ENCODE data around the gene STAT6. TPM values are rescaled to one million over a fixed set of nuclear protein-coding genes. Genes with fewer than 3 reads are reported as not detected.
A peak's percentile ranks its signal among the peaks of the same experiment; 100 is the strongest.

STAT6 gene
- total RNA-seq, 1 donor from 2014 or later = 188 TPM

DNA sequence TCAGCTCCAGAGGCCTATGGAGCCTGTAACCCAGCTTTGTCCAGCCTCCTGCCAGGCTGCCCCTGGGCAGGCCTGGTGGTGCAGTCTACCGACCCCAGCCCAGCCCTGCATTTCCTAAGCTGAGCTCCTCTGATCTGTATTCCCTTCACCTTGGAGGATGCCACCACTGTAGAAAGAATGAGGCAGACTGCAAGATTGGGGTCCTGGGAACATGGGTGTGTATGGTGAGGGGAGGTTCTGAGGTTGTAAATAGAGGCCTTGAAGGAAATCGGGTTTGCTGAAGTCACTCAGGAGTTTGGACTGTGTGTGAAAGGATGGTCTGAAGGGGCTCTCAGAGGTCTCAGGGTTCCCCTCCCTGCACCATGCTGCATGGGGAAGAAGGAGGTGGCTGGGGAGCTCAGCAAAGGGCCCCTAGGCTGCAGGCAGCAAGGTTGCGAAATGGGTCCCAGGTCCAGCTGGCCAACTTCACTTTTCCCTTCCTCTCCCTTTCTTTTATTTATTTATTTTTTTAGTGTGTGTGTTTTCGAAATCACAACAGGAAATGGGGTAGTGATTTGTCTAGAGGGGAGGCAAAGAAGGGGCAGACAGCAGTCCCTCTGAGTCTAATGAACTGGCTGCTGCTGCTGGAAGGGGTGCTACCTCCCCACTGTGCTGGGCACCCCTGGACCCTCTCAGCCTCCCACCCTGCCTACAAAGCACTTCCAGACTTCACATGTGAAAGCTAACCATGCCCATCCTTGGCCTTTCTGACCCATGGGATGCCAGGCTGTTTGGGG, 37.5 kb upstream of the STAT6 start:
- intact Hi-C loops (cut with DNase I) = loop anchor here (2.0 kb wide), 1 partner anchor 70 kb away; the partner anchor contains the start of gene NEMP1
- peaks cover 79 to 86% of the 10 kb centered on the region in 2 donors for H3K4me1 ChIP-seq

DNA sequence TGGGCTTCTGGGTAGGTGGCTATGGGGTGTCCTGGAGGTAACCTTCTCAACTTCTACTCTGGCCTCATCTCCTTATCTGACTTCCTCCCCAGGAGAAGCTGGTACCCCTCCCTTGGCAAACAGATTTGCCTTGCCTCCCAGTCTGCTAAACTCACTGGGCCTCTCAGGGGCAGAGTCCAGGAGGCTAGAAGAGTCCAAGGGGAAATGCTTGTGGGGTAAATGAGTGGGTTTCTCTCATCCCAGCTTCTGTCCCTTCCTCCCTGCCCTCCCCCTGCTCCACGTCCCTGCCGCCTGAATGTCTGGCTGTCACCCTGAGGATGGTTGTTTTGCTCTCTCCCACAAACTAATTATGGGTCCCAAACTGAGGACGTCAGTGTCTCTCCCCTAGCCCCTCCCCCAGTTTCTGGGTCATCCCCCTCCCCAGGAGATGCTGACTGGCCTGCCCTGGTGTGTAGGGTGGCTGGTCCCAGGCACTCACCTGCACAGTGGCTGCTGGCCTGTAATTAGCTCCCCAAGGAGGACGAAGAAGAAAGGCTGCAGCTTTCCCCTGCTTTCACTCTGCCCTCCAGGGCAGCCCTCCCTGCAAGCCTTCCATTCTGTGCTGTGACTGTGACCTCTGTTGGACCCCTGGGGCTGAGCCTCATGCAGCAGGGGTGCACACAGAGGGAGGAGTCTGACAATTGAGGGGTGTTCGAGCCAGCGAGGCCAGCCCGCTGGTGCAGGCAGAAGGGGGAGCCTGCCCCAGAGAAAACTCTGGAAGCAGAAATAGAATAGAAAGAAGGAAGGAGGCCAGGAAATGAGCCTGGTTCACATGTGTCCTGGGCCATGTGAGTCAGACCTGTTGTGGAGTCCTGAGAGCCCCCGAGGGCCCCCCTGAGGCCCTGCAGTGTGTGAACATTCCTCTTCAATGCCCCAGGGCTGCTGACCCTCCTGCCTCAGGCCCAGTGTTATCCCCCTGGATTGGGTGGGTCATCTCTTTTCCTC, 36.1 kb upstream of the STAT6 start, which contains the start of gene LRP1-AS:
Gene LRP1-AS, minus strand, starts transcription at position 659 of the 984 bp plus-strand sequence.
- DNase-seq (ENCODE audit: low spot score in 2 of 2) = no peak
- peak within 1 kb of the TSS; percentile 89 to 98 for H3K27ac ChIP-seq
- no peaks in the 10 kb centered on the region for H3K9me3 ChIP-seq
- peaks cover 70 to 73% of the 10 kb centered on the region in 2 donors for H3K4me1 ChIP-seq
- no peak for TF ChIP-seq CTCF (IDR thresholded peaks at IDR 0.05)
- H3K4me3 ChIP-seq = peak within 1 kb of the TSS in 1 of 2 donors; percentile 37
- intact Hi-C loops (cut with DNase I) = no loop called here
- H3K27me3 ChIP-seq = no peaks in the 10 kb centered on the region
- H3K36me3 ChIP-seq = peaks cover 40 to 48% of the 10 kb centered on the region in 2 donors

More for the DNA sequence above, 37.5 kb upstream of the STAT6 start:
- TF ChIP-seq CTCF (IDR thresholded peaks at IDR 0.05) = no peak
- DNase-seq (ENCODE audit: low spot score in 2 of 2) = peak in 1 of 2 donors; percentile 86
- Histone ChIP-seq H3K27me3 (no peaks in the 10 kb centered on the region), H3K4me3 (peak overlapping the region in 1 of 2 donors; percentile 37), H3K27ac (peak overlapping the region; percentile 89 to 98), H3K36me3 (peaks cover 26 to 34% of the 10 kb centered on the region in 2 donors), H3K9me3 (no peaks in the 10 kb centered on the region)

DNA sequence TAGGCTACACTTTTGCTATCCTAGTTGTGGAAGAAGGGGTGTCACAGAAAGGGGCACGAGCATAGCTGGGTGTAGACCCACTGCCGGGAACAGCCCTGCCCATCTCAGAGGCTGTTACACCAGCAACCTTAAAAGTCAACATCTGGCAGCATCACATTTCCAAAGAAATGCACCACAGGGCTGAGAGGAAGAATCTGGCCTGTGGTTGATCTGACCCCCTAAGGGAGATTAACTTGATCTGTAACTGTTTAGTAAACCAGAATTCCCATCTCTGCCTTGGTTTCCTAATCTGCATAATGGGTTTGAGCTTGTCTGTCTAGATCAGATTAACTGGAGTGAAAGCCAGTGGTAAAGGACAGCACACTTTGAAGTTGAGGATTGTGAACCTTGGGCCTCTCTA, 34.9 kb upstream of the STAT6 start:
- Histone ChIP-seq H3K4me3 (no peak overlapping the region), H3K4me1 (peaks cover 59 to 62% of the 10 kb centered on the region in 2 donors), H3K27me3 (no peaks in the 10 kb centered on the region), H3K27ac (peak overlapping the region; percentile 74 to 98), H3K36me3 (peaks cover 50 to 60% of the 10 kb centered on the region in 2 donors), H3K9me3 (no peaks in the 10 kb centered on the region)
- TF ChIP-seq CTCF (IDR thresholded peaks at IDR 0.05) = no peak
- no peak for DNase-seq (ENCODE audit: low spot score in 2 of 2)
- intact Hi-C loops (cut with DNase I) = no loop called here

DNA sequence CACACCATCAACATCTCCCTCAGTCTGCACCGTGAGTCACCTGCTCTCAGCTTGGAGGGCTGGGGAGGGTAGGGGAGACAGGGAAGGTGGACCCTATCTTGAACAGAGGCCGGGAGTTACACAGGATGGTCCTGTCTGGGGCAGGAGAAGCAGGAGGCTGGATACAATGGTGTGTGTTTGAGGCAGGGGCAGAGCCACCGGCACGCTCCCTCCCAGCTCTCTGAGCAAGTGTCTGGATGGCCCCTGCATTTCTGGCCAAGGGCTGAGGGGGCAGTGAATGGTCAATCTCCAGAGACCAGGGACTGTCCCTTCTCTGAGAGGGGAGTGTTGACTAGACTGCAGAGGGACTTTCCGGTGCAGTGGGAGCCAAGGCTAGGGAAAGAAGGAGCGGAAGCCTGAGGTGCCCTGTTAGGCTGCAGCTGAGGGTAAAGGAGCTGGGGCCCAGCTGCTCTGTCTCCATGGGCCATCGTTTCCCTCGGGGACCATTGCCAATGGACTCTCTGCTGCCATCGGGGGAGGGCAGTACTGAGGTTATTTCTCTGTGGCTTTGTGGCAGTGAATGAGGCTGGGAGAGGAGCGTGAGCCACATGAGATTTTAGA, 34.4 kb upstream of the STAT6 start:
- Histone ChIP-seq H3K9me3 (no peaks in the 10 kb centered on the region), H3K27me3 (no peaks in the 10 kb centered on the region), H3K4me1 (peaks cover 55 to 57% of the 10 kb centered on the region in 2 donors), H3K4me3 (no peak overlapping the region), H3K36me3 (peaks cover 55 to 65% of the 10 kb centered on the region in 2 donors), H3K27ac (peak overlapping the region; percentile 74 to 98)
- no peak for TF ChIP-seq CTCF (IDR thresholded peaks at IDR 0.05)
- no peak for DNase-seq (ENCODE audit: low spot score in 2 of 2)
- intact Hi-C loops (cut with DNase I) = no loop called here

DNA sequence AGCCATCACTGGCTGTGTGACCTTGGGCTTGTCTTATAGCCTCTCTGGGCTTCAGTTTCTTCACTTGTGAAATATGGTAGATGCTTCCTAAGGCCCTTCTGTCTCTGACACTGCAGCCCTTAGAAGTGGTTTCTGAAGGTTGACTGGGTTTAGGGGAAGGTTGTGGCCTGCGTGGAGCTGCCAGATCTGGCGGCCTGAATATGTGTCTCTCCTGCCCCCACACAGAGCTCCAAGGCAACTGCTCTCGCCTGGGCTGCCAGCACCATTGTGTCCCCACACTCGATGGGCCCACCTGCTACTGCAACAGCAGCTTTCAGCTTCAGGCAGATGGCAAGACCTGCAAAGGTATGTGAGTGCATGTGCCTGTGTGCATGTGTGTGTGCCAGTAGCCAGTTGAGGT, 32.3 kb upstream of the STAT6 start:
- no peak for DNase-seq (ENCODE audit: low spot score in 2 of 2)
- peaks cover 34 to 36% of the 10 kb centered on the region in 2 donors for H3K4me1 ChIP-seq
- H3K4me3 ChIP-seq = no peak overlapping the region
- TF ChIP-seq CTCF (IDR thresholded peaks at IDR 0.05) = no peak
- H3K9me3 ChIP-seq = no peaks in the 10 kb centered on the region
- peaks cover 67 to 81% of the 10 kb centered on the region in 2 donors for H3K36me3 ChIP-seq
- intact Hi-C loops (cut with DNase I) = no loop called here
- H3K27ac ChIP-seq = peak overlapping the region; percentile 64 to 65
- no peaks in the 10 kb centered on the region for H3K27me3 ChIP-seq

All from ascending aorta (tissue), 2 donors.